ENCODE results near the gene HTRA3.
A peak's percentile ranks its signal among the peaks of the same experiment; 100 is the strongest.

HTRA3 gene

DNA sequence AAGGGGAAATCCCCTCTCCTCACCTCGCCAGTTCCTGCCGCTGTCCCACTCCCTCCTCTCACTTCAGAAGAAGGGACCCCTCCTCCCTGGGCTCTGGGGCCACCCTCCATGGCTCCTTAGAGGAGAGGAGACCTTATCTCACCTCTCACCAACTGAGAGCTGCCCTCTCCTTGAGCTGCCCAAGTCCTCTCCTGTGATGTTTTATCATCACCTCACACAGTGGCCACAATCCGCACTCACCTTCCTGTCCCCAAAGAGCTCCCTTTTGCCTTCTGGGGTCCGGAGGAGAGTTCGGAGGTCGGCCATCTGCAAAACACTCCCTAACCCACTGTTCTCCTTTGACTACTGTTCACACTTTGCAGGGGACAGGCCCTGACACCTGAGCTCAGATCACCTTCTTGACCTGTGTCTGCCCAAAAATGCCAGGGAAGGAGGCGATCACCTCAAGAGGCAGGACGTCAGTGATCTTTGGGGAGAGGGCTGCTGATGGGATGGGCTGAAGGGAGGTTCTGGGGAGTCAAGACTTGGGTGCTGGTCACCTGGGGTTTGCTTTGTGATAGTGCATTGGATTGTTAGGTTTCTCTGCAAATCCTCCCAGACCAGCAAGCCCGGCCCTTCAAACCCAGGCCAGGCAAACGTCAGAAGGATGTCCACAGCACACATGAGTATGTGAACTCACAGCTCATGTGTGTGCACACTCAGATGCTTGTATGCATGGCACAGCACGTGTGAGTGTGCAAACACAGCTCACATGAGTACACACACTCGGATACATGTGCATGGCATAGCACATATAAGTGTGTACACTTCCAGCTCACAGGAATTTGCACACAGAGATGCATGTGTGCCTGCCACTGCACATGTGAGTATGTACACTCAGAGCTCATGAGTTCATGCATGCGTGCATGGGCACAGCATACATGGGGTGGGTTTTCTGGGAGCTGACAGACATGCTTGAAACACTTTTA is 41.8 kb downstream of the HTRA3 start:
- no peak for DNase-seq

DNA sequence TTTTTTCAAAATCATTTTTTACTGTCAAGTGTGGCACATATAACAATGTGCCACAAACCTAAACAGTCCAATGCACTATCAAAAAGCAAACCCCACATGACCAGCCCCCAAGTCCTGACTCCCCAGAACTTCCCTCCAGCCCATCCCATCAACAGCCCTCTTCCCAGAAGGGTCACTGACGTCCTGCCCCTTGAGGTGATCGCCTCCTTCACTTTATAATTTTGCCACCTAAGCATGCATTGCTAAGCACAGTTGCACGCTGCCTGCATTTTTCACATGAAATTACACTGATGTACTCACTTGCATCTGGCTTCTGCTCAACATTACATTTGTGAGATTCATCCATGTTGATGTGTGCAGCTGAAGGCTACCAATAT is 42.5 kb downstream of the HTRA3 start:
- no peak for DNase-seq

DNA sequence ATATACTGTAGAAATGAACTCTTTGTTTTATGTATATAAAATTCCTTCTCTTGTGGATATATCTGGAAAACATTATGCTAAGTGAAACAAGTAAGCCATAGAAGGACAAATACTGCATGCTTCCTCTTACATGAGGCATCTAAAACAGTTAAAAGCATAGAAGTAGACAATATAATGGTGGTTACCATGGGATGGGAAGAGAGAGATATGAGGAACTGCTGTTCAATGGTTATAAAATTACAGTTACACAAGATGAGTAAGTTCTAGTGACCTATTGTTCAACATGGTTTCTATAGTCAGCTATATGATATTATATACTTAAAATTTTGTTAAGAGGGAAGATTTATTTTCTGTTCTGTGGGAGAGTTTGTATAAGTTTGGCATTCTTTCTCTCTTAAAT is 43.4 kb downstream of the HTRA3 start:
- no peak for DNase-seq

DNA sequence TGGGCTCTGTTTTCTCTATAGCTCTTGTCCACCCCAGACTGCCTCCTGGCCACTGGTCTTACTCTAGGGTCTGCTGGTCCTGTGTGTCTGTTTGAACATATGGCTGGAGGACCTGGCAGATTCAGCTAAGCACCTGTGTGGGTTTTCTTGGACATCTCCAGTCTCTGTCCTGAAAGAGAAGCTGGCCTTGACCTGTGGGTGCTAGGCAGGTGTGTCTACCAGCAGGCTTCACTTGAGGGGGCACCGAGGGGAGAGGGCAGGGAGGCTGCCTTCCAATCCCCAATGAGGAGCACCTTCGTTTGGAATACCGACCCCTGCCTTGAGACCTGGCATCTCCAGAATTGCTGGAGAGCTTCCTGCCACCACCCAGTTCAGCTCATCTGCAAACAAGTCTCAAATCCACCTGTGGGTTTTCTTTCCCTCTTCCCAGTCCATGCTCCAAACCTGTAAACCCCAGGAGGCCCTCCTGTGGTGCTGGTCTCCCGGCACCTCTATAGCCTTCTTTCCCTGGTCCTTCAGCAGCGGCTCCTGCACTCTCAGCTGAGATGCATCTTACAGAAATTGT is 45.2 kb downstream of the HTRA3 start:
- DNase-seq, result no peak

DNA sequence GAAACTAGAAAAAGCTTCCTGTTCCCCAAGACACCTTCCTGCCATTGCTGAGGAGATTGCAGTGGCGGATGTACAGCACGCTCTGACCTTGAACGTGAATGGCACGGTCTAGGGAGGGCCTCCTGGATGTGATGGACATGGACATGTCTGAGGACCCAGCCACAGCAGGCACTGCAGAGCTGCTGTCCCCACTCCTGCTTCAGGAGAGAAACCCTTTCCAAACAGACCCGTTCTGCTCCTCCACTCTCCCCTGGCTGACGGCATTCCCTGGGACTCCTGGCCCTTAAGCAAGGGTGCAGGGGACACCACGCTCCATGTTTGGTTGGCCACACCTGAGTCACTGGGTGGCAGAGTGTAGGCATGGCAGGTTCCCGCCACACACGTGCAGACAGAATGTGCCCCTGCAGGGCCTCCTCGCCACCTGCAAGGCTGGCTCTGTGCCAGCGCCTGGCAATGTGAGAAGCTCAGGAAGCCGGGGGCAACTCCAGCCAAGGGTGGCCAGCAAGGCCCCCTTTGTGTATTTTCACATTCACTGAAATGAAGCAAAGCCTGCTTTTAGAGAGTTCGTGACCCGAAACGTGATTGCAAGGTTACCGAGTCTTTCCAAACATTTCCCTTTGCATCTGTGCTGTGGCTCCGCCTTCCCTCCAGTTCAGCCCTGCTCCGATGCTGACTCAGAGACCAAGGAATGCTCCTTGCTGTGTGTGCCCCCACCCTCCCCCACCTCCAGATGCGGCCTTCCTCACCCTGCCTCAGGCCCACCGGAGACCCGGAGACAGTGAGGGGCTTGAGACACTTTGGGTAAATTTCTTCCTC is 46.1 kb downstream of the HTRA3 start:
- peak in 1 of 14 donors; percentile 17 for DNase-seq

DNA sequence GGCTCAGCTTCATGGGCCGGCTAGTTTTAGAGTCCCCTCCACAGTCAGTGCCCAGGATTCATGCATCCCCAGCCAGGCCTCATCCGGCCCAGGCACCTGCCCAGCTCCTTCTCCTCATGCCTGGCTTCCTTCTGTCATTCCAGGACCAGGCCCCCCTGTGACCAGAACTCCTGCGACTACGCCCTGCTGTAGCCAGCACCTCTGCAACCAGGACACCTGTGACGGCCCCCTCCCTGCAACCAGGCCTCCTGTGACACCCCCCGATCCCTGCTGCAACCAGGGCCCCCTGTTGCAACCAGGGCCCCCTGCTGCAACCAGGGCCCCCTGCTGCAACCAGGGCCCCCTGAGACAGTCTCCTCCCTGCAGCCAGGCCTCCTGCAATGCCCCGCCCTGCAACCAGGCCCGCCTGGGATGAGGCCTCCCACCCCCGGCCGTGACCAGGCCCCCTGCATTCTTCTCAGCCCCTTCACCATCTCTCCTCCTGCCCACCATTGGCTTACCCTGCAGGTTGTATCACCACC is 46.8 kb downstream of the HTRA3 start:
- DNase-seq, result no peak

DNA sequence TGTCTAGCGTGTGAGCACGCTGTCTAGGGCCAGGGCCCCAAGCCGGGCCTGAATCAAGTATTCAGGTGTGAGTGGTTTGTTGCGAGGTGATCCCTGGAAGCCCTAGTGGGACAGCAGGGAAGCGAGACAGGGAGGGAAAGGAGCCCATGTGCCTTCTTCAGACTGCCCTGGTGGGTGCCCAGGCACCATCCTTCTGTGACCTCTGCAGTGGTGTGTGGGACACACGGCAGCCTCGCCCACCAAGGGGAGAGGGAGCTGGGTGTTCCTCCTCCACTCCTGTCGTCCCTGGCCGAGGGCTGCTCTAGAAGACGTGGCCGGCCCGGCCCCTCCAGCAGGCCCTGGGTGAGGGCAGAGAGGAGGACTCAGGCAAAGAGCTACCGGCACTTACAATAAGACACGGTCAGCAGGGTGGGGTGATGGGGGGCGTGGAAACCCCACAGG is 47.4 kb downstream of the HTRA3 start:
- no peak for DNase-seq

DNA sequence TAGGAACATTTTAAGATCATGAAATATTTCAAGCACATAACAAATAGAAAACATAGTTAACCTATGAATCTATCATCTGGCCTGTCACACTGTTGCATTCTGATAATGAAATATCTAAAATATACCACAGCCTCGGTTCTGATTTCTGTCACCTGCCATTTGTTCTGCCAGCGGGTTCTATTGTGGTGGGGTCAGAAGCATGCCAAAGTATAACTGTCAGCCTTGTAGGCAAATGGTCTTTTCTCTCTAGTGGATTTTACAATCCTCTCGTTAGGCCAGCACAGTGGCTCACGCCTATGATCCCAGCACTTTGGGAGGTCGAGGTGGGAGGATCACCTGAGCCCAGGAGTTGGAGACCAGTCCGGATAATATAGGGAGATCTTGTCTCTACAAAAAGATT is 47.9 kb downstream of the HTRA3 start:
- no peak for DNase-seq

DNA sequence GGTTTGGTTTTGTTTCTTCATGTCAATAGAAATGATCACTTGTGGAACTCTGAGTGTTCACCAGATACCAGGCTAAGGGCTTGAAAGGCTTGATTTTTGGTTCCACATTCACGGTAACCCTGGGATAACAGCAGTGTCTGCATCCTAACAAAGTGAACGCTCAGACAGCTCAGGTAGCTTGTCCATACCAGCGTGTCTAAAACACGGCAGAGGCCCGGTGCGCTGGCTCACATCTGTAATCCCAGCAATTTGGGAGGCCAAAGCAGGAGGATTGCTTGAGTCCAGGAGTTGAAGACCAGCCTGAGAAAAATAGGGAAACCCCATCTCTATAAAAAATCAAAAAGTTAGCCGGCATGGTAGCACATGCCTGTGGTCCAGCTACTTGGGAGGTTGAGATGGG is 49.0 kb downstream of the HTRA3 start:
- no peak for DNase-seq

DNA sequence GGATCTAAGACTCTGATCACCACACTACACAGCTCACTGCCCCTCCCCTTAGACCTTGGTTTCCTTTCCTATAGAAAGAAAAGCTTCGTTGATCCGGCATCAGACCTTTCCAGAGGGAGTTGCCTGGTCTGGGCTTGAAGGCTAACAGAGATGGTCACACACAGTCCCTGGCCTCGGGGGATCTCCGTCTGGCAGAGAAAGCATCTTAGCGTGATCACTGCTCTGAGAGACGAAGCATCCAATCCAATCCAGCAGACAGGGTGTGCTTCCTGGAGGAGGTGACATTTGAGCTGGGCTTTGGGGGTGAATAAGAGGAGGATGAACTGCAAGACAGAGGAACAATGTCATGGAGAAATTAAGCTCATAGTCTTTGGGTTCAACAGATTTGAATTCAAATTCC is 49.5 kb downstream of the HTRA3 start:
- DNase-seq, result no peak

DNA sequence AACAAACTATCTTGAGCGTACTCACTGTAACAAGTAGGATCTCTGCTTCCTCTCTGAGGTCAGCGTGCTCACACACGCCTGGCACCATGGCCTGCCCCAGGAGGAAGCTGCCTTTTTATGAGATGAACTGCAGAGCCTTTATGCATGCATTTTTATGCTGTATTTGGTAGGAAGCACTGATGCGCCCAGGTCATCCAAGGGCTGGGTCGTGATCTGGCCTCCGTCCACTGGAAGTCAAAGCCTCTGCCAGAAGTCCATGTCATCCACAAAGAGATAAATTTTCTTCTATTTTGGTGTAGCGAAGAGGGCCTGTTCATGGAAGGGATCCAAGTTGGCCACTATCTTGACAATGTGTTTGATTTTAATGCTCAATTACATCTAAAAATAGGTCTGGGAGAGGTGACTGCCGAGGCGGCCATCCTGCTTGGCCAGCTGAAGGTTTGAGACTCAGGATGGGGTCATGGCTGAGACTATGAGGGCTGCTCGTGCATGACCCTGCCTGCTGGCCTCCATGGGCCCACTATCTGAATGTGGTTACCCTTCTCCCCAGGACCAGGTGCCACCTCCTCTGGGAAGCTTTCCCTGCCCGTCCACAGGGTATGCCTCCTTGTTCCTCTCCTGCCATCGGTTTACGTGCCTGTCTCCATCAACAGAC is 50.3 kb downstream of the HTRA3 start:
- DNase-seq, result peak in 1 of 14 donors; percentile 71

DNA sequence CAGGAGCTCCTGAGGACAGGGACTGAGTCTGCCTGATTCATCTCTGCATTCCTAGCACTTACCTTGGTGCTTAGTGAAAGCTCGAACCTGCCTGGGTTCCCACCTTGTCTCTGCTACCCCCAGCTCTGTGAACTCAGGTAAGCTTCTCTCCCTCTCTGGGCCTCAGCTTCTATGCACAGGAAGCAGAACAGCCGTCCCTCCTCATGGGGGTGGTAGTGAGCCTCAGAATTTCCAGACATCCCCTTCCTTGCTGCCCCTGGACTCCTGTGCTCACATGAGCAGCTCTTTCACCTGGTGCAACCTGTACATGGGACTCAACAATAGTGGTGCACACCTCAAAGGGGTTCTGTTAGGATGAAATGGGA is 50.8 kb downstream of the HTRA3 start:
- no peak for DNase-seq

DNA sequence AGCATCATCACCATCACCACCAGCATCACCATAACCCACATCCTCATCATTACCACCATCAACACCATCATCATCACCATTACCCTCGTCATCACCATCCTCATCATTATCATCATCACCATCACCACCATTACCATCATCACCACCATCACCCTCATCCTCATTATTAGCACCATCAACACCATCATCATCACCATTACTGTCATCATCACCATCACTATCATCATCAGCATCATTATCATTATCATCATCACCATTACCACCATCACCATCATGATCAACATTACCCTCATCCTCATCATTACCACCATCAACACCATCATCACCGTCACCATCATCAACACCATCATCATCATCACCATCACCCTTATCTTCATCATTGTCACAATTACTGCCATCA is 51.7 kb downstream of the HTRA3 start:
- DNase-seq, result no peak

DNA sequence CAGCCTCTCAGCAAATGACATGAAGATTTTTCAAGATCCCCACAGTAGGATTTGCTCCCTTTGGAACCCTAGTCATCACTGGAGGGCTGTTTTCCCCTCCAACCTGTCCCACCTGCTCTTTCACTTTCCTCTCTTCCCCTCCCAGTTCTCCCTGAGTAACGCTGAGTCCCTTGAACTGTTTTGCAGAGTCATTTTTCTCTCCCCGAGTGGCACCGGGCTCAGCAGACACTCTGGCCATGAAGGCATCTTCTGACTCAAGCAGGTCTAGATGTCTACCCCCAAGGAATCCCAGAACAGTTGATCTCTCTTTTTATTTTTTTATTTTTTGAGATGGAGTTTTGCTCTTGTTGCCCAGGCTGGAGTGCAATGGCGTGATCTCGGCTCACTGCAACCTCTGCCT is 52.2 kb downstream of the HTRA3 start:
- DNase-seq, result no peak

DNA sequence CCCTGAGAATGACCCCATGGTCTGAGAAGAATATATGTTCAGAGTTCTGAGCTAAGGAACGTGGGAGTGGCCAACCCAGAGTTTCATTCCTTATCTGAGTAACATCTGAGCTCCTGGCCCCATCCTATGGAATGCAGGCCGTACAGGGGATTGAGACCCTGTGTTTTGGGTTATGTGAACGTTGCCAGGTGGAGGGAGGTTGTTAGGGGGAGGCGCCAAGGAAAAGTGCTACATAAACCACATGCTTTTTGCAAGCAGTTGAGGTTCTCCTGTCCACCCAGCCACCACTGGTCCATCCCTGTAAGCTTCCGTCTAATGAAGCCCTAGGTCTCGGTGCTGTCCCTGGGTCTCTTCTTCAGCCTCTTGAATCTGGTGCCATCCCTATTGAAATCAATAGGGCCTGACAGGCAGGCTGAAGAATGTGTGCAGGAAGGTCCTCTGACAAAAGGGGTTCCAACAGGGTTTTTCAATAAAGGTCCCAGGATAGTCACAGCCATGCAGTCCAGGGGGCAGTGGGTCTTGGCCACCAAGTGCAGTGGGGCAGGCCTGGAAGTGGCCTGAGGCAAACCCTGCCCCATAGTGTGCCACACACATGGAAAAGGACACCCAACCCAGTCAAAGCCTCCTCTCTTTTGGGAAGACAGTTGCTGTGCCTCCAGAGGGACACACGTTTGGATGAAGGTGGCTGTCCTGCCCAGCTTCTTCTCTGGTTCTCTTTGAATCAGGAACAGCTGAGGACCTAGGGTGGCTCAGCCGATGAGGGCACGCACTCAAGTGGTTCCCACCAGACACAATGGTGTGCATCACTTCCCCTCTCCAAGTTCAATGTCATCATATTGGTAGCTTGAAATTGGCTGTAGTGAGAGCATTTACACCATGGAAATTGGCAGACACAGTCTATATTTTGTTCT is 53.5 kb downstream of the HTRA3 start:
- no peak for DNase-seq

DNA sequence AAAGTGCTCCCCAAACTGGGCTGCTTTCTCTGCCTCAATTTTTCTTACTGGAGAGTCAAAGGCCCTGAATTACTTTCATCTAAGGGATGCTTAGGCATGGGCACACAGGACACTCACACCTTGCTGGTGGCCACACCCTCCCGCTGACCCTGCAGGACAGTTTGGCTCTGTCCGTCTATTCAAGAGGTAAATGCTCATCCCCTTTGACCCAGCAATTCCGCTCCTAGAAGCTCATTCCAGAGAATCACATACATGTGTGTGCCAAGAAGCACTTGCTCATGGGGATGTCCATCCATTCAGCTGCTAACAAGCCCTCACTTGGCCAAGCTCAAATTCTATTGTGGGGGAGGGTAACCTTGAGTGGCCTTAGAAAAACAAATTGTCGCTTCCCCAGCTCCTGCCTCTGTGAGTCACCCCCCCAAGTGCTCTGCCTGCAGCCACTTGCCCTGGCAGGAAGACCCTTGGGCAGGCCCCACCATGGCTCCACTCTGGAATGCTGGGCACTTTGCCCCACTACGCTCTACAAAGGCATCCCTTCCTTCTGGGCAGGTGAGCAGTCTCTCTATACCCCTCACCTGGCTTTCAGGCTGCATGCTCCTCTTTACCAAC is 54.5 kb downstream of the HTRA3 start:
- DNase-seq, result no peak

DNA sequence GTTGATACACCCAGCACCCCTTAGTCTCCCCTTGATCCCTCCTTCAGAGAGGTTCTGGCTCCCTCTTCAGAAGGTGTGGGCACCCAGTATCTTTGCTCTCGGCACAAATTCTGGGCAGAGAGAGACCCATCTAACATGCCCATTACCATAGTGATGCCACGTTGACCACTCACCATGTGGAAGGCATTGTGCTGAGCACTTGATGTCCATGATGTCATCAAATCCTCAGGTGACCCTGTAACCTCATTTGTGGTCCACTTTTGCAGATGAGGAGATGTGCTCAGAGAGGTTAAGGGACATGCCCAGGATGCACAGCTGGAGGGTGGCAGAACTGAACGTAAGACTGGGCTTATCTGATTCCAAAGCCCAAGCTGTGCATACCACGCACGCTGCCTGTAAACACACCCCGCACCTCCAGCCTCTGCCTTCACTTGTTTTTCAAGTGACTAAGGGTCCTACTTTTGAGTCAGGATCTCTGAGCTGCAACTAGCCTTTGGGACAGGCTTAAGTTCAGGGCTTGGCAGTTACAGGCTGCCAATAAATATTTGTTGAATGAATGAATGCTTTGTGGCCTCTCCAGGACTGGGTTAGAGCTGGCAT is 55.2 kb downstream of the HTRA3 start:
- DNase-seq, result no peak

DNA sequence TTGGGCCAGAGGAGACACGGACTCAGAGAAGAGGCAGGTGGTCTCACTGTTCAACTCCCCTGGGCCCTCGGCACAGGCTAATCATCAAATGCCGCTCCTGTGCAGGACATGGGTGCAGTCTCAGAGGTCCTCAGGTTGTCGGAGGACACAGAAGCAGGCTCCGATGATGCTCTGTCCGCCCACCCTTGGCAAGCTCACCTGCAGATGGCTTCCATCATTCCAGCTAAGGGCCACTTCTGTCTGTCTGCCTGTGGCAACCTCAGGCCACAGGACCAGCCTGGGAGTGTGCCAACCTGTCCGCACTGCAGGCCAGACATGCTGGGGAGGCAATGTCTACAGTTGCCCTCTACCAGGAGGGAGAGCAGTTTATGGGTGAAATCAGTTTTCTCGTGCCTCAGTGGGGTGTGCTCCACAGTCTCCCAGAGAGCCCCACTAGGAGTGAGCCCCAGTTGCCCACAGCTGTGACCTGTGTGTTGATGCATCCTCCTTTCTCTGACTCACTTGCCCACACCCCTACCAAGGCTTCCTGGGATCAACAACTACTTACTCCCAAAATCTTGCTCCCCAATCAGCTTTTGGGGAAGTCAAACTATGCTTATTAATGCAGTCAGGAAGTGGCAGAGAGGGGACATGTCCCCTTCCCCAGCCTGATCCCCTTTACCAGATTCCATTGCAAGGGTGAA is 55.9 kb downstream of the HTRA3 start:
- no peak for DNase-seq

DNA sequence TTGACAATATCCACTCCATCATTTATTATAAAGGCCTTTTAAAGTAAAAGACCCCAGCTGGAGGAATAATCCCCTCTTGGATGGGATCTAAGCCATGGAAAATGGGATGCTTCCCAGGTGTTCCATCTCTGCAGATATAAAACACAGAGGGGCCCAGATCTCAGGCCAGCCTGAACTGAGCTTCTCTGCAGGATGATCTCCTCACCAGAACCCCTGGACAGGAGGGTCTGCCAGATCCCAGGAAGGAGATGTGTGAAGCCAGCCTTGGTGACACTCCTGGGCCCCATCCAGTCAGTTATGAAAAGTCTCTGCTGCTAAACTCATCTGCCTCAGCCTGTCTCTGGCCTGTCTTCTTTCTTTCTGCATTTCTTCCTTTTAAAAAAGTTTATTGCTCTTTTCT is 56.7 kb downstream of the HTRA3 start:
- no peak for DNase-seq

DNA sequence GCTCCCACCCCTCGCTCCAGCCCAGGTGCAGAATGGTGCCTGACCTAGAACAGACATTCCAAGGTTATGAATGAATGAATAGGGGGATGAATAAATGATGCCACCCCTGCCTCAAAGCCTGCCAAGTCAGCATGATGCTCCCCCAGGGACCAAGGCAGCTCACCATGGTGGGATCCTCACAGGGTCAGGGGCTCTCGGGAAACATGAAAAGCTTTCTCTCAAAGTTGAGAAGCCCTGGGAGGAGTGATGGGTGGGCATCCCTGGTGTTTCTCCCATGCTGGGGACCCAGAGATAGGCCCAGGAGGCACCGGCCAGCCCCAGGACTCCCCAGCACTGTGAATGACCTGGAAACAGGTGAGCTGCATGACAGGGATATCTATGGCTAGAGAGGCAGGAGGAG is 58.9 kb downstream of the HTRA3 start:
- no peak for DNase-seq

Measured in C1 segment of cervical spinal cord (tissue), 14 donors.